Mucosa of descending colon (tissue), 3 donors: ENCODE measurements around the gene FBXL17. TPM values are rescaled to one million over a fixed set of nuclear protein-coding genes. Genes with fewer than 3 reads are reported as not detected.

Experiments
- ATAC-seq: fragments of 200-7000 bp; cut with Tn5 transposase; one replicate; pipeline ENCODE4 v1.9.1; 2020; ENCODE audit warnings: mild to moderate bottlenecking, moderate library complexity
- DNase-seq, 3 donors: peaks; one replicate each; pipeline ENCODE4 v3.0.0-alpha.2; 2020
- H3K36me3 ChIP-seq: fragments of 200-600 bp; one replicate; pipeline ENCODE4 v1.8.0; 2021; ENCODE audit warnings: low read depth, mild to moderate bottlenecking
- H3K4me1 ChIP-seq: fragments of 200-600 bp; one replicate; pipeline ENCODE4 v1.8.0; 2021; ENCODE audit warnings: low read depth, mild to moderate bottlenecking
- H3K4me3 ChIP-seq: fragments of 200-600 bp; one replicate; pipeline ENCODE4 v1.8.0; 2021; ENCODE audit warnings: mild to moderate bottlenecking
- H3K9me3 ChIP-seq: fragments of 200-600 bp; one replicate; pipeline ENCODE4 v1.8.0; 2021; ENCODE audit warnings: mild to moderate bottlenecking
- intact Hi-C, 2 donors: fragments of 100-400 bp; cut with DNase I in 1 of 2; cut with micrococcal nuclease in 1 of 2; formaldehyde crosslinking; loops; one replicate each; pipeline versions ENCODE4 v1.11.0 to v1.11.1; 2022; cut with DNase I, micrococcal nuclease
- total RNA-seq, 3 donors: library from RNA; stranded (reverse); fragmentation: NEBNext Ultra II Directional in 2 of 3; extraction: Animal tissue kit (Norgen Biotek cat#: 25700) in 2 of 3; gene quantifications; one replicate each; pipeline versions ENCODE4 v1.2.1 to v1.2.4, GENCODE V29; 2021 to 2023
- TF ChIP-seq, protein P1 (sequence below): fragments of 200-600 bp; IDR thresholded peaks from one replicate; pipeline ENCODE4 v1.8.0; 2022; ENCODE audit warnings: antibody characterized with exemption, mild to moderate bottlenecking
- donor health status: DM: no; HTN: no; CAD: no; lungs with moderate emphysema.
- donor health status: DM: no; HTN: no; CAD: no.
- donor health status: DM: no; HTN: yes; CAD: no.

FBXL17 gene
- total RNA-seq, 3 donors from 2014 or later: 22.8 to 25.6 (median 23.8) TPM

DNA sequence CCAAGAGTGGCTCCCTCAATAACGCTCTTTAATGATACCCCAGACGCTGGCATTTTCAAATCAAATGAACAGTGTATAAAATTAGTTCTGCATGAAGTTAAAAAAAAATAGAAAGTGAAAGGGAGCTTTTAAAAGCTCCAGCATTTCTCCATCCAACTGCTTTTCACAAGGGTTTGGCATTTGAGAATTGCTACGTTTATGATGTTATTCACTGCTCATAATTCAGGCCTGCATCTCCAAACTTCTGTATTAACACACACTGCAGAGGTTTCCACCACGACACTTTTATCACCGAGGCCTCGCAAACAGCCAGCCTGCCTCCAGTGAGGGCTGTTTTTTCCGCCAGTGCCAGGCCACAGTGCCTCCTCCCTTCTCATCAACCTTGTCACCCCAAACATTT lies 505.6 kb downstream of the FBXL17 start:
- DNase-seq (no peak), ATAC-seq (no peak)
- Histone ChIP-seq H3K36me3 (no peaks in the 10 kb centered on the region), H3K9me3 (no peaks in the 10 kb centered on the region), H3K4me3 (no peak overlapping the region), H3K4me1 (no peaks in the 10 kb centered on the region)
- TF ChIP-seq, protein P1, sequence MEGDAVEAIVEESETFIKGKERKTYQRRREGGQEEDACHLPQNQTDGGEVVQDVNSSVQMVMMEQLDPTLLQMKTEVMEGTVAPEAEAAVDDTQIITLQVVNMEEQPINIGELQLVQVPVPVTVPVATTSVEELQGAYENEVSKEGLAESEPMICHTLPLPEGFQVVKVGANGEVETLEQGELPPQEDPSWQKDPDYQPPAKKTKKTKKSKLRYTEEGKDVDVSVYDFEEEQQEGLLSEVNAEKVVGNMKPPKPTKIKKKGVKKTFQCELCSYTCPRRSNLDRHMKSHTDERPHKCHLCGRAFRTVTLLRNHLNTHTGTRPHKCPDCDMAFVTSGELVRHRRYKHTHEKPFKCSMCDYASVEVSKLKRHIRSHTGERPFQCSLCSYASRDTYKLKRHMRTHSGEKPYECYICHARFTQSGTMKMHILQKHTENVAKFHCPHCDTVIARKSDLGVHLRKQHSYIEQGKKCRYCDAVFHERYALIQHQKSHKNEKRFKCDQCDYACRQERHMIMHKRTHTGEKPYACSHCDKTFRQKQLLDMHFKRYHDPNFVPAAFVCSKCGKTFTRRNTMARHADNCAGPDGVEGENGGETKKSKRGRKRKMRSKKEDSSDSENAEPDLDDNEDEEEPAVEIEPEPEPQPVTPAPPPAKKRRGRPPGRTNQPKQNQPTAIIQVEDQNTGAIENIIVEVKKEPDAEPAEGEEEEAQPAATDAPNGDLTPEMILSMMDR: no peak
- intact Hi-C loops: no loop called here

DNA sequence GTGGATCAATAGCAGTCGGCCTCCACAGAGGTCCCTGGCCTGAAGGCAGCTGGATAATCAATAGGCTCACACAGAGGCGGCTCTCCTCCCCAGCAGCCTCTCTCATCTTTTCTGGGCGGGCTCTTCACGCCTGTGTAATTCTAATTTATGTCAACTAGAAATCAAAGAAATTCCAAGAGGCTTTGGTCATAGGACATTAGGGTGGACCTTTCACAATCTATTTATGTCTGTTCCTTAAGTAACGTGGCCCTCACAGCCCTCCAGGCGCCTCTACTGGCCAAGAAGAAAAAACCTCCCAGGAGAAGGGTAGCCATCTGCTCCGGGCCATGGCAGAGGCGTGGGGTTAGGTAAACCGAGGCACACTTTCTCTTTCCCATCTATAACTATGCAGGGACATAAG lies 506.1 kb downstream of the FBXL17 start:
- intact Hi-C loops: no loop called here
- no peaks in the 10 kb centered on the region for H3K4me1 ChIP-seq
- TF ChIP-seq, protein P1: no peak
- no peak overlapping the region for H3K4me3 ChIP-seq
- no peaks in the 10 kb centered on the region for H3K9me3 ChIP-seq
- no peak for ATAC-seq
- no peak for DNase-seq
- H3K36me3 ChIP-seq: no peaks in the 10 kb centered on the region

DNA sequence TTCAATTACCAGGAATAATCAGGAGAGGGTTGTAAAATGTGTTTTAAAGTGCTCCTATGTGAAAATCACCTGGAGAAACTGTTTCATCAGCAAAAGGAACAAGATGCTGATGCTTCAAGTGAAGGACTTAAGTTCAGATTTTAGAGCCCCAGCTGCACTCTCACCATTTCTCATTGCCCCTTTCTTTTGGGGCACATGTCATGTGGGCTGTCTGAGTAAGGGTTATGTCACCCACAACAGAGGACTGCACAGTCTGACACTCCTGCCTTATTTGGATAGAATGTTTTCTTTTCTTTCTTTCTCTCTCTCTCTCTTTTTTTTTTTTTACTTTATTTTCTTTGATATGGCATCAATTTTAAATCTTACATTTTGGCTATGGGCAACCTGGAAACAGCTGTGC lies 507.1 kb downstream of the FBXL17 start:
- H3K4me1 ChIP-seq: no peaks in the 10 kb centered on the region
- ATAC-seq: no peak
- no peak for DNase-seq
- no peaks in the 10 kb centered on the region for H3K9me3 ChIP-seq
- no peaks in the 10 kb centered on the region for H3K36me3 ChIP-seq
- TF ChIP-seq, protein P1: no peak
- intact Hi-C loops: no loop called here
- no peak overlapping the region for H3K4me3 ChIP-seq

- H3K4me3 ChIP-seq: no peak overlapping the region
- ATAC-seq: no peak
- intact Hi-C loops: no loop called here
- H3K9me3 ChIP-seq: no peaks in the 10 kb centered on the region
- TF ChIP-seq, protein P1: no peak
- no peaks in the 10 kb centered on the region for H3K36me3 ChIP-seq
- no peak for DNase-seq
- H3K4me1 ChIP-seq: peaks cover 6% of the 10 kb centered on the region
These were observed 508.0 kb downstream of the FBXL17 start for GRCh38 chr5:107873877-107874276.

DNA sequence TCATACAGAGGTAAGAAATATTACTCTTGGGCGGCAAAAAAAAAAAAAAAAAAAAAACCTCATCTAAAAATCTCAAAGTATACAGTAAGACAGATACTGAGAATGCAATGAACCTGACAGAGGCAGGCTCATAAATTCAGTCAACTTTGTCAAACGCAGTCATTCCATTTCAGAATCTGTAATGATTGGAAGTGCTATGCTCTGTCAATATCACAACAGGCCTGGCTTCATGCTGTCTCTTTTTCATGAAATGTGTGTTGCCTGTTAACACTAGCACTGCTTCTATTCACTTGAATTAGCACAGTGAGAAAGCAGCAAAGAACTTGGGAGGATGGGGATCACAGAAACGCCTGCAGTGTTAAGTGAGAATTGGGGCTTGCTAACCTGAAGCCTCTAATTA lies 510.9 kb downstream of the FBXL17 start:
- ATAC-seq: no peak
- intact Hi-C loops: no loop called here
- Histone ChIP-seq H3K9me3 (no peaks in the 10 kb centered on the region), H3K36me3 (no peaks in the 10 kb centered on the region), H3K4me1 (peaks cover 6% of the 10 kb centered on the region), H3K4me3 (no peak overlapping the region)
- TF ChIP-seq, protein P1: no peak
- no peak for DNase-seq

- TF ChIP-seq, protein P1: no peak
- Histone ChIP-seq H3K9me3 (no peaks in the 10 kb centered on the region), H3K4me1 (peaks cover 6% of the 10 kb centered on the region), H3K36me3 (no peaks in the 10 kb centered on the region), H3K4me3 (no peak overlapping the region)
- ATAC-seq (peak; percentile 97), DNase-seq (no peak)
- intact Hi-C loops: no loop called here
These were observed 512.3 kb downstream of the FBXL17 start for GRCh38 chr5:107869438-107870115.
